HEK293T (cell line): ENCODE results near the gene DKK2.

Experiments used
- CTCF ChIA-PET: fragments of 350-600 bp; formaldehyde crosslinking; extraction: SDS; loops from one replicate; lab custom pipeline; 2021; ENCODE audit warnings: antibody characterized with exemption, inconsistent platforms; lab: Yijun Ruan, JAX
- POLR2A ChIA-PET: fragments of 350-600 bp; formaldehyde crosslinking; extraction: SDS; loops from one replicate; lab custom pipeline; 2020; ENCODE audit warnings: antibody characterized with exemption, inconsistent platforms; lab: Yijun Ruan, JAX
- DNase-seq: peaks from one replicate; pipeline ENCODE4 v3.0.0; 2012; ENCODE audit warnings: mixed read lengths; ENCODE audit errors: extremely low spot score
- ARNT ChIP-seq: fragments of 450-650 bp; IDR thresholded peaks from 2 replicates; pipeline ENCODE4 v1.6.1; 2017; ENCODE audit warnings: mild to moderate bottlenecking
- BHLHE40 ChIP-seq: fragments of 450-650 bp; IDR thresholded peaks from 2 replicates; pipeline ENCODE4 v1.6.1; 2016; ENCODE audit warnings: mild to moderate bottlenecking, moderate library complexity, borderline replicate concordance
- CTBP1 ChIP-seq: fragments of 450-650 bp; IDR thresholded peaks from 2 replicates; pipeline ENCODE4 v1.6.1; 2016; ENCODE audit warnings: borderline replicate concordance
- ELF4 ChIP-seq: fragments of 450-650 bp; IDR thresholded peaks from 2 replicates; pipeline ENCODE4 v1.6.1; 2017; ENCODE audit warnings: antibody characterized with exemption
- FOXA1 ChIP-seq: fragments of 450-650 bp; IDR thresholded peaks from 2 replicates; pipeline ENCODE4 v1.6.1; 2016; ENCODE audit warnings: mild to moderate bottlenecking
- FOXK2 ChIP-seq: fragments of 450-650 bp; IDR thresholded peaks from 2 replicates; pipeline ENCODE4 v1.6.1; 2016; ENCODE audit warnings: mild to moderate bottlenecking
- FOXM1 ChIP-seq: fragments of 450-650 bp; IDR thresholded peaks from 2 replicates; pipeline ENCODE4 v1.6.1; 2017; ENCODE audit warnings: mild to moderate bottlenecking, borderline replicate concordance
- HDGF ChIP-seq: fragments of 450-650 bp; IDR thresholded peaks from 2 replicates; pipeline ENCODE4 v1.6.1; 2017; ENCODE audit warnings: antibody characterized with exemption, borderline replicate concordance
- L3MBTL2 ChIP-seq: fragments of 450-650 bp; conservative IDR thresholded peaks from 2 replicates; pipeline ENCODE4 v1.6.1; 2016; ENCODE audit warnings: mild to moderate bottlenecking
- LEF1 ChIP-seq: fragments of 450-650 bp; IDR thresholded peaks from 2 replicates; pipeline ENCODE4 v1.6.1; 2017; ENCODE audit warnings: mild to moderate bottlenecking, borderline replicate concordance
- NFRKB ChIP-seq: fragments of 450-650 bp; IDR thresholded peaks from 2 replicates; pipeline ENCODE4 v1.6.1; 2016; ENCODE audit warnings: mild to moderate bottlenecking, moderate library complexity
- SP1 ChIP-seq: fragments of 450-650 bp; IDR thresholded peaks from 2 replicates; pipeline ENCODE4 v1.6.1; 2017
- SUZ12 ChIP-seq: fragments of 450-650 bp; IDR thresholded peaks from 2 replicates; pipeline ENCODE4 v1.6.1; 2016; ENCODE audit warnings: mild to moderate bottlenecking
- TARDBP ChIP-seq: fragments of 450-650 bp; IDR thresholded peaks from 2 replicates; pipeline ENCODE4 v1.6.1; 2016
- ZNF384 ChIP-seq: fragments of 450-650 bp; IDR thresholded peaks from 2 replicates; pipeline ENCODE4 v1.6.1; 2016
- TF ChIP-seq, protein P1 (sequence below): fragments of 450-650 bp; IDR thresholded peaks from 2 replicates; pipeline ENCODE4 v1.6.1; 2016

Gene DKK2, protein sequence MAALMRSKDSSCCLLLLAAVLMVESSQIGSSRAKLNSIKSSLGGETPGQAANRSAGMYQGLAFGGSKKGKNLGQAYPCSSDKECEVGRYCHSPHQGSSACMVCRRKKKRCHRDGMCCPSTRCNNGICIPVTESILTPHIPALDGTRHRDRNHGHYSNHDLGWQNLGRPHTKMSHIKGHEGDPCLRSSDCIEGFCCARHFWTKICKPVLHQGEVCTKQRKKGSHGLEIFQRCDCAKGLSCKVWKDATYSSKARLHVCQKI

DNA sequence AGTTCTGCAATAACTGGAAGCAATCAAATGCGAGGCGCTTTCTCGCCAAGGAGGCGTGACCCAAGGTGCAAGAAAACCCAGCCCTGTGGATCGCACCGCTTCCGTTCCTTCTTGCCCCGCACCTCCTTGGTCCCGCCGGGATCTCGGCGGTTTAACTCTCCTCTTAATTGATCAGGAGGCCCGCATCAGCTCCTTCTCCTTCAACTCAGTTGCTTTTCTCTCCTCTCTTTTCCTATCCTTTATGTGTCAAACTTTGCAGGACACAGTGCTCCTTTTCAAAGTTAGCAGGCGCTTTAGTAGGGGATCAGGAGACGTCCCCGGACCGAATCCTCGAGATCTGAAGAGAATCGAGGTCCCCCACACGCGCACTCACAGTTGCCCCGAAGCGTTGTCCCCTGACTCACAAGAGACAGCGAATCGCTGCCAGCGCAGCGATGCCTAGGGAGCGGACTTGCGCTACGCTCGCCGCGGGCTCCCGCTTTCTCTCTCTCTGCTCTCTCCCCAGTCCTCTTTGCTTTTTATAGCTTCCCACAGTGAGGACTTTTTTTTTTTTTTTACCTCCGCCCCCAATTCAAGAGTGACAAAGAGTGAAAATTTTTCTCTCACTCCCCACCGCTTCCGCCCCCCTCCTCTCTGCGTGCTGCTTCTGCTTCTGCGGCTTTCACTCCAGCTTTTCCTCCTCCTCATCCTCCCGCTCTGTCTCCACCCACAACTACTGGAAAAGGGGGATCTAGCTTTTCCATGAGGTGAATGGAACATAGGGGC is at the start of gene DKK2:
DKK2 (minus strand) TSS at position 495 of the 765 bp plus-strand sequence. CDS start 722 bp downstream, outside the sequence.
- ChIA-PET CTCF (interaction anchor here (0.6 to 4.1 kb wide), 6 partner anchors 19 to 701 kb away, joined by 3 to 16 read pairs (median 4); no protein-coding TSS in a partner anchor), POLR2A (no interaction called here)
- DNase-seq: peak; percentile 17
- TF ChIP-seq NFRKB (no peak), BHLHE40 (no peak)

DNA sequence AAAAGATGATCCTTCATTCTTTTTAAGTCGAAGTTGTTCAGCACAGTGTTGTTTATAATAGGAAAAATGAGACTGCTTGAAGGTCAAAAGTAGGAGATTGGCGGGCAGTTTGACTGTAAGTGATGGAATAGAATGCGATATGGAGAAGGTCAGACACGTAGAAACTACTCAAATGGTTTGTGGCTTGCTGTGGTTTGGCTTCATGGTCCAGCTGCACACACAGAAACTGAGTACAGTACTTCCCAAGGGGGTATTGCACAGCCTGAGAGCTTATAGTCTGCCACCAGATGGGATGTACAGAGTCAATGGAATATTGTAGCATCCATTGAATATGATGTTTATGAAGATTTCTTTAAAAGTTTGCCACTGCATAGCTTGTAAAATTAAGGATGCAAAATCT is 41.1 kb upstream of the DKK2 start:
- ChIA-PET POLR2A (no interaction called here), CTCF (no interaction called here)
- no peak for DNase-seq
- TF ChIP-seq LEF1 (no peak), L3MBTL2 (no peak), FOXM1 (no peak), FOXK2 (no peak), NFRKB (no peak), SUZ12 (no peak), FOXA1 (no peak), ELF4 (no peak), ZNF384 (no peak), BHLHE40 (no peak), CTBP1 (no peak), ARNT (no peak), HDGF (no peak), TARDBP (no peak)
- TF ChIP-seq, protein P1, sequence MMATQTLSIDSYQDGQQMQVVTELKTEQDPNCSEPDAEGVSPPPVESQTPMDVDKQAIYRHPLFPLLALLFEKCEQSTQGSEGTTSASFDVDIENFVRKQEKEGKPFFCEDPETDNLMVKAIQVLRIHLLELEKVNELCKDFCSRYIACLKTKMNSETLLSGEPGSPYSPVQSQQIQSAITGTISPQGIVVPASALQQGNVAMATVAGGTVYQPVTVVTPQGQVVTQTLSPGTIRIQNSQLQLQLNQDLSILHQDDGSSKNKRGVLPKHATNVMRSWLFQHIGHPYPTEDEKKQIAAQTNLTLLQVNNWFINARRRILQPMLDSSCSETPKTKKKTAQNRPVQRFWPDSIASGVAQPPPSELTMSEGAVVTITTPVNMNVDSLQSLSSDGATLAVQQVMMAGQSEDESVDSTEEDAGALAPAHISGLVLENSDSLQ: no peak

DNA sequence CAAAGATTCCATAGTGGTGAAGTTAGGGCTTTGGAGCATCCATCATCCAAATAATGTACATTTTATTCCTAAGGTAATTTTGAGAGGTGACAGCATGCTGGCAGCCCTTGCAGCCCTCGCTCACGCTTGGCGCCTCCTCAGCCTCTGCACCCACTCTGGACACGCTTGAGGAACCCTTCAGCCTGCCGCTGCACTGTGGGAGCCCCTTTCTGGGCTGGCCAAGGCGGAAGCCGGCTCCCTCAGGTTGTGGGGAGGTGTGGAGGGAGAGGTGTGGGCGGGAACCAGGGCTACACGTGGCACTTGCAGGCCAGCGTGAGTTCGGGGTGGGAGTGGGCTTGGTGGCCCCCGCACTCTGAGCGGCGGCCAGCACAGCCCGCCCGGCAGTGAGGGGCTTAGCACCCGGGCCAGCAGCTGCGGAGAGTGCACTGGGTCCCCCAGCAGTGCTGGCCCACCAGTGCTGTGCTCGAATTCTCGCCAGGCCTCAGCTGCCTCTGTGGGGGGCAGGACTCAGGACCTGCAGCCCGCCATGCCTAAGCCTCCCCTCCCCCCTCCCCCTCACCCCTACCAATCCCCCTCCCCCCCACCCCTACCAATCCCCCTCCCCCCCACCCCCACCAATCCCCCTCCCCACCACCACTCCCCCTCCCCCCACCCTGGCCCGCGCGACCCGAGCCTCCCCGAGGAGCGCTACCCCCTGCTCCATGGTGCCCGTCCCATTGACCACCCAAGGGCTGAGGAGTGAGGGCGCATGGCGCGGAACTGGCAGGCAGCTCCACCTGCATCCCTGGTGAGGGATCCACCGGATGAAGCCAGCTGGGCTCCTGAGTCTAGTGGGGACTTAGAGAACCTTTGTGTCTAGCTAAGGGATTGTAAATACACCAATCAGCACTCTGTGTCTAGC is 37.0 kb upstream of the DKK2 start:
- ChIA-PET POLR2A (no interaction called here), CTCF (no interaction called here)
- TF ChIP-seq SP1 (no peak), ELF4 (no peak), FOXA1 (no peak)
- DNase-seq: no peak

DNA sequence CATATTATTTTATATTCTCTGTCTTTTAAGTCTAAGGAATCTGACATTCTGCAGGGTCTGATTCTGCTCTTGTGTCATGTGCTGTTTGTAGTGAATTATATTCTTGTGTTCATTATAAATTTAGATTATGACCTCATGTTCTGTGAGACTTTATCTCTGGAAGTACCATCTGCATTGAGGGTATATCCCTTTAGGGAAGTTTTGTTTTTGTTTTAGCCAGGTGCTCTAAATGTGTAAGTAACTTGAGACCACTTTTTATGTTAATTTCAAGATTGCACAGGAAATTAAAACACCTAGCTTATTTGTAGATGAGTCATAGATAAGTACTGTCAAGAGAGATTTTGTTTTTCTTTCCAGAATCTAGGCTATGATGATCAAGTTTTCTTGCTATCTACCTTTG is 35.0 kb upstream of the DKK2 start:
- ChIA-PET POLR2A (no interaction called here), CTCF (no interaction called here)
- DNase-seq: no peak
- TF ChIP-seq CTBP1: no peak
- TF ChIP-seq L3MBTL2: no peak
- TF ChIP-seq SUZ12: no peak
- no peak for TF ChIP-seq ELF4
- TF ChIP-seq FOXM1: no peak
- no peak for TF ChIP-seq FOXA1
- TF ChIP-seq FOXK2: no peak
- no peak for TF ChIP-seq BHLHE40
- TF ChIP-seq LEF1: no peak
- TF ChIP-seq HDGF: no peak
- no peak for TF ChIP-seq TARDBP
- TF ChIP-seq SP1: no peak
- TF ChIP-seq NFRKB: no peak

DNA sequence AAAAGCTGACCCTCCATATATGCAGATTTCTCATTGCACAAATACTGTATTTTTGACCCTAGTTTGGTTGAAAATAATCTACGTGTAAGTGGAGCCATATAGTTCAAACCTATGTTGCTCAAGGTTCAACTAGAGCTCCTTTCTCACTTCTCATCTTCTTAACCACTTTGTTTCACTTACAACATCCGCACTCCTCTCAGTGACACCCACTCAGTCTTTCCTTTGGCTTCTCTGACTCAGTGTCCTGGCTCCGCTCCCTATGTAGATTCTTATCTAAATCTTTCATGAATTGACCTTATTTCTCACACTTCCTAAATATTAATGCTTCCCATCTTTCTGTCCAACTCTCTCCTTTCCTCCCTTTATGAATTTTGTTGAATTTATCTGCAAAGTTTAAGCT is 32.9 kb upstream of the DKK2 start:
- ChIA-PET CTCF (no interaction called here), POLR2A (no interaction called here)
- DNase-seq: no peak
- TF ChIP-seq NFRKB: no peak
- TF ChIP-seq TARDBP: no peak
- no peak for TF ChIP-seq HDGF
- no peak for TF ChIP-seq BHLHE40
- no peak for TF ChIP-seq FOXA1
- TF ChIP-seq ELF4: no peak
- TF ChIP-seq ZNF384: no peak
- no peak for TF ChIP-seq ARNT
- TF ChIP-seq SUZ12: no peak
- TF ChIP-seq FOXK2: no peak
- no peak for TF ChIP-seq FOXM1
- TF ChIP-seq LEF1: no peak

DNA sequence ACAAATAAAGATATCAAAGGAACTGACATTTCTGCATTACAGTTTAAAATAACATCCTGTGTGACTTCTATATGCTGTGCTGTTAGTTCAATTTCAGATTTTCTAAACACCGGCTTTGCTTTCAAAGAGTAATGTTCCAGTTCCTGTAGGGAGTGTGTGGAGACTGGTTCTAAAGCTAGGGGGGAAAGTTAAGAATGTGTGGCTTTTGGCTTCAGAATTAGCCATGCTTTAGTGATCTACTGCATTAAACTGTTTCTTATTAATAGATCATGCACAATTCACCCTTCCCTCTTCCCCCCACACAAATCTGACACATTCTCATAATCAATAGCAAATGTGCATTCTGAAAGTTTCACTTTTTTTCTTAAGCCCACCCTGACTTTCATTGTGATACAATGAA is 32.0 kb upstream of the DKK2 start:
- CTCF ChIA-PET: no interaction called here
- no peak for DNase-seq
- POLR2A ChIA-PET: no interaction called here
- no peak for TF ChIP-seq CTBP1
- TF ChIP-seq LEF1: no peak
- TF ChIP-seq NFRKB: no peak
- no peak for TF ChIP-seq SUZ12
- no peak for TF ChIP-seq HDGF

DNA sequence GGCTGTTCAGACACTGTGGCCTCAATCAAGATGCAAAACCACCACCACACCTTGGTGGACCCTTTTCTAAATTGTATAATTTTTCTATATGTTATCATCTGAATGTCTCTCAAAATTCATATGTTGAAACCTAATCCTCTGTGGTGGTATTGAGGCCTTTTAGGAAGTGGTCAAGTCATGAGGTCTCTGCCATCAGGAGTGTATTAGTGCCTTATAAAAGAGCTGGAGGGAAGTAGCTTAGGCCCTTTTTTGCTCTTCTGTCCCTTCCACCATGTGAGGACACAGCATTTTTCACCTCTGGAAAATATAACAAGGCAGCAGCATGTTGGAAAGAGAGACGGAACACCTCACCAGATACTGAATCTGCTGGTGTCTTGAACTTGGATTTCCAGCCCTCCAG is 30.5 kb upstream of the DKK2 start:
- ChIA-PET POLR2A (no interaction called here), CTCF (no interaction called here)
- no peak for TF ChIP-seq HDGF
- TF ChIP-seq SP1: no peak
- TF ChIP-seq LEF1: no peak
- TF ChIP-seq ELF4: no peak
- TF ChIP-seq L3MBTL2: no peak
- TF ChIP-seq TARDBP: no peak
- TF ChIP-seq BHLHE40: no peak
- TF ChIP-seq SUZ12: no peak
- TF ChIP-seq, protein P1: no peak
- no peak for TF ChIP-seq NFRKB
- TF ChIP-seq FOXK2: no peak
- TF ChIP-seq ZNF384: no peak
- TF ChIP-seq FOXA1: no peak
- no peak for TF ChIP-seq FOXM1
- TF ChIP-seq CTBP1: no peak
- no peak for TF ChIP-seq ARNT
- no peak for DNase-seq
